Measurements from ENCODE around the gene MBD5. TPM values are rescaled to one million over a fixed set of nuclear protein-coding genes. Genes with fewer than 3 reads are reported as not detected.

The MBD5 gene
- total and polyA plus RNA-seq, 3 donors from 2014 or later, result 29.0 to 60.3 (median 55.4) TPM

- 87 to 94% methylated on average over 2 of the region's 2 CpGs for WGBS, 2 donors
- Histone ChIP-seq H3K4me3 (no peak overlapping the region), H3K9me3 (no peaks in the 10 kb centered on the region), H3K36me3 (ENCODE audit: low read depth, missing control alignments) (no peaks in the 10 kb centered on the region), H3K4me1 (no peaks in the 10 kb centered on the region), H3K27ac (no peak overlapping the region), H3K27me3 (no peaks in the 10 kb centered on the region)
- no peak for DNase-seq
- TF ChIP-seq CTCF (IDR thresholded peaks at IDR 0.05), result no peak
- no peak for TF ChIP-seq POLR2A (IDR thresholded peaks at IDR 0.05)
- intact Hi-C loops (cut with DNase I; ENCODE audit: low total_unique reads), result no loop called here
These were observed 437.3 kb downstream of the MBD5 start for GRCh38 chr2:148458171-148458570.

GRCh38 chr2:148459377-148459778 lies 438.5 kb downstream of the MBD5 start:
- Histone ChIP-seq H3K36me3 (ENCODE audit: low read depth, missing control alignments) (no peaks in the 10 kb centered on the region), H3K27ac (no peak overlapping the region), H3K27me3 (no peaks in the 10 kb centered on the region), H3K4me1 (no peaks in the 10 kb centered on the region), H3K4me3 (no peak overlapping the region), H3K9me3 (no peaks in the 10 kb centered on the region)
- no peak for TF ChIP-seq POLR2A (IDR thresholded peaks at IDR 0.05)
- TF ChIP-seq CTCF (IDR thresholded peaks at IDR 0.05), result no peak
- intact Hi-C loops (cut with DNase I; ENCODE audit: low total_unique reads), result no loop called here
- no peak for DNase-seq

- Histone ChIP-seq H3K4me3 (no peak overlapping the region), H3K27me3 (no peaks in the 10 kb centered on the region), H3K27ac (no peak overlapping the region), H3K9me3 (no peaks in the 10 kb centered on the region), H3K4me1 (no peaks in the 10 kb centered on the region), H3K36me3 (ENCODE audit: low read depth, missing control alignments) (no peaks in the 10 kb centered on the region)
- WGBS, 2 donors, result 64 to 66% methylated on average over 4 of the region's 4 CpGs
- intact Hi-C loops (cut with DNase I; ENCODE audit: low total_unique reads), result no loop called here
- TF ChIP-seq POLR2A (IDR thresholded peaks at IDR 0.05), result no peak
- no peak for TF ChIP-seq CTCF (IDR thresholded peaks at IDR 0.05)
- no peak for DNase-seq
These were observed 441.0 kb downstream of the MBD5 start for GRCh38 chr2:148461876-148462275.

- intact Hi-C loops (cut with DNase I; ENCODE audit: low total_unique reads), result no loop called here
- Histone ChIP-seq H3K9me3 (no peaks in the 10 kb centered on the region), H3K36me3 (ENCODE audit: low read depth, missing control alignments) (no peaks in the 10 kb centered on the region), H3K4me3 (no peak overlapping the region), H3K4me1 (no peaks in the 10 kb centered on the region), H3K27me3 (no peaks in the 10 kb centered on the region), H3K27ac (no peak overlapping the region)
- TF ChIP-seq POLR2A (IDR thresholded peaks at IDR 0.05) (no peak), CTCF (IDR thresholded peaks at IDR 0.05) (no peak)
- WGBS, 2 donors, result 94 to 96% methylated on average over 1 of the region's 1 CpG
- no peak for DNase-seq
These were observed 454.7 kb downstream of the MBD5 start for GRCh38 chr2:148475626-148476025.

- 73 to 79% methylated on average over 3 of the region's 3 CpGs for WGBS, 2 donors
- no peak for DNase-seq
- intact Hi-C loops (cut with DNase I; ENCODE audit: low total_unique reads), result no loop called here
- Histone ChIP-seq H3K36me3 (ENCODE audit: low read depth, missing control alignments) (no peaks in the 10 kb centered on the region), H3K4me1 (no peaks in the 10 kb centered on the region), H3K27me3 (no peaks in the 10 kb centered on the region), H3K27ac (no peak overlapping the region), H3K4me3 (no peak overlapping the region), H3K9me3 (no peaks in the 10 kb centered on the region)
- no peak for TF ChIP-seq CTCF (IDR thresholded peaks at IDR 0.05)
- TF ChIP-seq POLR2A (IDR thresholded peaks at IDR 0.05), result no peak
These were observed 458.5 kb downstream of the MBD5 start for GRCh38 chr2:148479398-148479797.
